Esophagus squamous epithelium (tissue), 5 donors: Measurements from ENCODE around the gene PROSER2. TPM values are rescaled to one million over a fixed set of nuclear protein-coding genes. Genes with fewer than 3 reads are reported as not detected.

Experiments used
- DNase-seq: peaks from one replicate; lab custom pipeline; 2025; lab: John Stamatoyannopoulos, UW
- H3K27ac ChIP-seq, 4 donors: fragments of 200-600 bp; sonication (generic); one replicate each; pipeline ENCODE4 v1.5.1; 2016 to 2019; ENCODE audit warnings: mild to moderate bottlenecking in 1 of 4
- H3K27me3 ChIP-seq, 4 donors: fragments of 200-600 bp; sonication (generic); 1 replicate in 3 of 4; 2 replicates in 1 of 4; pipeline versions ENCODE4 v1.5.1 to v1.6.0; 2017 to 2021; ENCODE audit warnings: antibody characterized with exemption in 1 of 4
- H3K36me3 ChIP-seq, 3 donors: fragments of 200-600 bp; sonication (generic); one replicate each; pipeline ENCODE4 v1.5.1; 2016 to 2019
- H3K4me1 ChIP-seq, 3 donors: fragments of 200-600 bp; sonication (generic); one replicate each; pipeline ENCODE4 v1.5.1; 2017 to 2019
- H3K4me3 ChIP-seq, 4 donors: fragments of 200-600 bp; sonication (generic); 1 replicate in 3 of 4; 2 replicates in 1 of 4; pipeline ENCODE4 v1.5.1; 2016 to 2019; ENCODE audit warnings: mild to moderate bottlenecking in 2 of 4, moderate library complexity in 1 of 4
- H3K9me3 ChIP-seq, 3 donors: fragments of 200-600 bp; sonication (generic); one replicate each; pipeline ENCODE4 v1.5.1; 2016 to 2019
- POLR2A ChIP-seq, 4 donors: fragments of 450-650 bp; IDR thresholded peaks; one replicate each; pipeline ENCODE4 v1.6.1; 2017; ENCODE audit warnings: antibody characterized with exemption in 4 of 4, mild to moderate bottlenecking in 4 of 4, moderate library complexity in 3 of 4
- WGBS, 2 donors: methylation state at CpG; one replicate each; pipeline ENCODE4 v1.1.5; 2018; 5-methylcytosine and 5-hydroxymethylcytosine counted together
- intact Hi-C: fragments of 100-400 bp; cut with DNase I; formaldehyde crosslinking; loops from one replicate; pipeline ENCODE4 v1.15.0; 2022
- total RNA-seq, 4 donors: library from RNA; depleted of rRNA; stranded (reverse); fragments of >200 nt; gene quantifications; one replicate each; pipeline ENCODE4 v1.1.0, GENCODE V29; 2016
- TF ChIP-seq, protein P1 (sequence below), 6 experiments: fragments of 450-650 bp in 4 of 6; fragments of 200-600 bp in 2 of 6; sonication (generic) in 2 of 6; IDR thresholded peaks; one replicate each; pipeline ENCODE4 v1.5.1; 2016 to 2019; ENCODE audit warnings: antibody characterized with exemption in 6 of 6, mild to moderate bottlenecking in 4 of 6, moderate library complexity in 4 of 6
- donor health status: DM: yes; HTN: yes; CAD: no.

The PROSER2 gene
- total RNA-seq, 4 donors from 2014 or later = 6.4 to 15.5 (median 11.1) TPM

GRCh38 chr10:11838298-11838852, 15.2 kb downstream of the PROSER2 start:
- H3K27me3 ChIP-seq = no peaks in the 10 kb centered on the region
- TF ChIP-seq POLR2A (IDR thresholded peaks at IDR 0.05) = no peak
- TF ChIP-seq, protein P1, sequence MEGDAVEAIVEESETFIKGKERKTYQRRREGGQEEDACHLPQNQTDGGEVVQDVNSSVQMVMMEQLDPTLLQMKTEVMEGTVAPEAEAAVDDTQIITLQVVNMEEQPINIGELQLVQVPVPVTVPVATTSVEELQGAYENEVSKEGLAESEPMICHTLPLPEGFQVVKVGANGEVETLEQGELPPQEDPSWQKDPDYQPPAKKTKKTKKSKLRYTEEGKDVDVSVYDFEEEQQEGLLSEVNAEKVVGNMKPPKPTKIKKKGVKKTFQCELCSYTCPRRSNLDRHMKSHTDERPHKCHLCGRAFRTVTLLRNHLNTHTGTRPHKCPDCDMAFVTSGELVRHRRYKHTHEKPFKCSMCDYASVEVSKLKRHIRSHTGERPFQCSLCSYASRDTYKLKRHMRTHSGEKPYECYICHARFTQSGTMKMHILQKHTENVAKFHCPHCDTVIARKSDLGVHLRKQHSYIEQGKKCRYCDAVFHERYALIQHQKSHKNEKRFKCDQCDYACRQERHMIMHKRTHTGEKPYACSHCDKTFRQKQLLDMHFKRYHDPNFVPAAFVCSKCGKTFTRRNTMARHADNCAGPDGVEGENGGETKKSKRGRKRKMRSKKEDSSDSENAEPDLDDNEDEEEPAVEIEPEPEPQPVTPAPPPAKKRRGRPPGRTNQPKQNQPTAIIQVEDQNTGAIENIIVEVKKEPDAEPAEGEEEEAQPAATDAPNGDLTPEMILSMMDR (IDR thresholded peaks at IDR 0.05) = no peak
- no peaks in the 10 kb centered on the region for H3K36me3 ChIP-seq
- 59 to 65% methylated on average over 8 of the region's 8 CpGs for WGBS, 2 donors
- DNase-seq = no peak
- H3K27ac ChIP-seq = no peak overlapping the region
- no peak overlapping the region for H3K4me3 ChIP-seq
- intact Hi-C loops = no loop called here
- H3K4me1 ChIP-seq = peaks cover 0 to 27% (median 0%) of the 10 kb centered on the region in 3 donors
- no peaks in the 10 kb centered on the region for H3K9me3 ChIP-seq

DNA sequence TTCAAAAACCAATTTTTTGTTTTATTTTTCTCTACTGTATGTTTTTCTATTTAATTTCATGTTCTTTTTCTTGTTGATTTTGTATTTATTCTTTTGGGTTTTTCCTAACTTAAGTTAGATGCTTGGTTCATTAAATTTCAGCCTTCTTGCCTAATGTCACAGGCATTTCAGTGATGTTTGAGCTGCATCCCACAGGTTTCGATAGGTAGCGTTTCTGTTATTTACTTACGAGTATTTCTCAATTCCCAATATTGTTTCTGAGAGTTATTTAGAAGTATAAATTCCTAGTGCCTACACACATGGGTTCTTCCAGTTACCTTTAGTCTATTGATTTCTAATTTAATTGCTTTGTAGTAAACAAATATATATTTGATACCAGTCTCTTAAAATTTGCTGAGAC, 18.2 kb downstream of the PROSER2 start:
- no peak for TF ChIP-seq POLR2A (IDR thresholded peaks at IDR 0.05)
- Histone ChIP-seq H3K4me1 (peaks cover 0 to 20% (median 0%) of the 10 kb centered on the region in 3 donors), H3K27ac (no peak overlapping the region), H3K27me3 (no peaks in the 10 kb centered on the region), H3K9me3 (no peaks in the 10 kb centered on the region), H3K4me3 (no peak overlapping the region), H3K36me3 (no peaks in the 10 kb centered on the region)
- no peak for DNase-seq
- WGBS, 2 donors = 95 to 96% methylated on average over 3 of the region's 3 CpGs
- intact Hi-C loops = no loop called here

- TF ChIP-seq, protein P1 (IDR thresholded peaks at IDR 0.05) = no peak
- no peak for TF ChIP-seq POLR2A (IDR thresholded peaks at IDR 0.05)
- WGBS, 2 donors = 70 to 78% methylated on average over 3 of the region's 3 CpGs
- intact Hi-C loops = no loop called here
These were observed 19.3 kb downstream of the PROSER2 start for GRCh38 chr10:11842411-11842810.

GRCh38 chr10:11845113-11845512, 22.0 kb downstream of the PROSER2 start:
- no peaks in the 10 kb centered on the region for H3K27me3 ChIP-seq
- no peak overlapping the region for H3K27ac ChIP-seq
- intact Hi-C loops = no loop called here
- WGBS, 2 donors = 73 to 79% methylated on average over 7 of the region's 7 CpGs
- no peak for TF ChIP-seq POLR2A (IDR thresholded peaks at IDR 0.05)
- no peak for DNase-seq
- peaks cover 0 to 8% (median 0%) of the 10 kb centered on the region in 3 donors for H3K36me3 ChIP-seq
- no peak overlapping the region for H3K4me3 ChIP-seq
- no peaks in the 10 kb centered on the region for H3K9me3 ChIP-seq
- no peaks in the 10 kb centered on the region for H3K4me1 ChIP-seq

More at GRCh38 chr10:11842411-11842810, 19.3 kb downstream of the PROSER2 start:
- DNase-seq = no peak
- H3K27ac ChIP-seq = no peak overlapping the region
- no peaks in the 10 kb centered on the region for H3K9me3 ChIP-seq
- no peak overlapping the region for H3K4me3 ChIP-seq
- peaks cover 0 to 19% (median 0%) of the 10 kb centered on the region in 3 donors for H3K4me1 ChIP-seq
- no peaks in the 10 kb centered on the region for H3K36me3 ChIP-seq
- H3K27me3 ChIP-seq = no peaks in the 10 kb centered on the region

DNA sequence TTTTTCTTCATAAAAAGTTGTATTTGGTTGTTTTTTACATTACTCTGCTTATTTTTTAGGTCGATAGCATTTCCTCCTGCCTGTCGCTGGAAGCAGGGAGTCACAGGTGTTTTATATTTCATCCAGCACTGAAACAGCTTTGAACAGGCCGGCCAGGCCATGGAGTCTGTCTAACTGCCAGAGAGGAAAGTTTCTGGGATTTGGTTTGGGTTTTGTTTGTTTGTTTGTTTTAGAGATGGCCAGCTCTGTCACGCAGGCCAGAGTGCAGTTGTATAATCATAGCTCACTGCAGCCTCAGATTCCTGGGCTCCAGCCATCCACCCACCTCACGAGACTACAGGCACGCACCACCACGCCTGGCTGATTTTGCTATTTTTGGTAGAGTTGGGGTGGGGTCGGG, 23.4 kb downstream of the PROSER2 start:
- DNase-seq = no peak
- Histone ChIP-seq H3K9me3 (no peaks in the 10 kb centered on the region), H3K4me3 (no peak overlapping the region), H3K27ac (no peak overlapping the region), H3K36me3 (peaks cover 0 to 14% (median 0%) of the 10 kb centered on the region in 3 donors), H3K4me1 (no peaks in the 10 kb centered on the region), H3K27me3 (no peaks in the 10 kb centered on the region)
- intact Hi-C loops = no loop called here
- TF ChIP-seq POLR2A (IDR thresholded peaks at IDR 0.05) = no peak
- TF ChIP-seq, protein P1 (IDR thresholded peaks at IDR 0.05) = no peak
- 60 to 83% methylated on average over 4 to 8 of the region's 8 CpGs for WGBS, 2 donors

GRCh38 chr10:11849277-11849676, 26.1 kb downstream of the PROSER2 start:
- Histone ChIP-seq H3K9me3 (no peaks in the 10 kb centered on the region), H3K4me3 (no peak overlapping the region), H3K27ac (no peak overlapping the region), H3K27me3 (no peaks in the 10 kb centered on the region), H3K4me1 (no peaks in the 10 kb centered on the region), H3K36me3 (peaks cover 0 to 41% (median 0%) of the 10 kb centered on the region in 3 donors)
- 91 to 94% methylated on average over 1 of the region's 1 CpG for WGBS, 2 donors
- TF ChIP-seq, protein P1 (IDR thresholded peaks at IDR 0.05) = no peak
- TF ChIP-seq POLR2A (IDR thresholded peaks at IDR 0.05) = no peak
- DNase-seq = no peak
- intact Hi-C loops = no loop called here
